PC-3 (cell line): Measurements from ENCODE around the gene SERINC3.

ENCODE experiments used
- CTCF ChIP-seq: fragments of 300-600 bp; sonication (generic); conservative IDR thresholded peaks from 2 replicates; pipeline ENCODE4 v1.5.1; 2017; ENCODE audit warnings: antibody characterized with exemption, low read depth, mild to moderate bottlenecking, low read length
- EZH2 ChIP-seq: fragments of 300-600 bp; sonication (generic); IDR thresholded peaks from one replicate; pipeline ENCODE4 v1.6.1; 2017; ENCODE audit warnings: antibody characterized with exemption, mild to moderate bottlenecking, low read length; ENCODE audit not compliant: unreplicated experiment
- EZH2phosphoT487 ChIP-seq: fragments of 300-600 bp; sonication (generic); IDR thresholded peaks from 2 replicates; pipeline ENCODE4 v1.6.1; 2018; ENCODE audit warnings: mild to moderate bottlenecking, antibody characterized with exemption, low read length, borderline replicate concordance

- TF ChIP-seq CTCF = no peak
- TF ChIP-seq EZH2 = no peak
- no peak for TF ChIP-seq EZH2phosphoT487
These were observed 1.9 kb upstream of the SERINC3 start for GRCh38 chr20:44523746-44524145.
